MCF 10A (cell line): ENCODE results near the gene MT1A. TPM values are rescaled to one million over a fixed set of nuclear protein-coding genes. Genes with fewer than 3 reads are reported as not detected.

Experiments
- BruUV-seq: library from RNA; stranded (reverse); fragments of 400-500 nt; replicated peaks from 2 replicates; lab custom pipeline; 2021; lab: Mats Ljungman, UMichigan
- CTCF ChIA-PET: fragments of 300-600 bp; sonication (Branson Sonifier 250); formaldehyde crosslinking; extraction: SDS; loops from one replicate; lab custom pipeline; 2021; ENCODE audit warnings: antibody characterized with exemption, inconsistent platforms; lab: Yijun Ruan, JAX
- POLR2A ChIA-PET: fragments of 300-600, 350-650 bp; sonication (Branson Sonifier 250); formaldehyde crosslinking; extraction: SDS; loops from one replicate; lab custom pipeline; 2020; ENCODE audit warnings: antibody characterized with exemption, inconsistent platforms; lab: Yijun Ruan, JAX
- DNase-seq: peaks from one replicate; pipeline ENCODE4 v3.0.0-alpha.2; 2018; ENCODE audit not compliant: unreplicated experiment
- H3K27ac Mint-ChIP-seq: one replicate; pipeline ENCODE4 v1.8.0; 2022; ENCODE audit warnings: mild to moderate bottlenecking, low read depth, mixed read lengths; ENCODE audit not compliant: unreplicated experiment
- H3K27me3 Mint-ChIP-seq: one replicate; pipeline ENCODE4 v1.8.0; 2022; ENCODE audit warnings: mixed read lengths; ENCODE audit not compliant: insufficient read depth, unreplicated experiment
- H3K36me3 Mint-ChIP-seq: one replicate; pipeline ENCODE4 v1.8.0; 2022; ENCODE audit warnings: mild to moderate bottlenecking, moderate library complexity, mixed read lengths; ENCODE audit not compliant: insufficient read depth, unreplicated experiment
- H3K4me1 Mint-ChIP-seq: one replicate; pipeline ENCODE4 v1.8.0; 2022; ENCODE audit warnings: mixed read lengths; ENCODE audit not compliant: insufficient read depth, unreplicated experiment
- H3K4me3 Mint-ChIP-seq: one replicate; pipeline ENCODE4 v1.8.0; 2022; ENCODE audit warnings: mild to moderate bottlenecking, moderate library complexity, mixed read lengths; ENCODE audit not compliant: unreplicated experiment
- H3K9me3 Mint-ChIP-seq: one replicate; pipeline ENCODE4 v1.8.0; 2022; ENCODE audit warnings: mixed read lengths; ENCODE audit not compliant: unreplicated experiment
- CTCF ChIP-seq: fragments of 200-600 bp; IDR thresholded peaks from one replicate; pipeline ENCODE4 v1.8.0; 2022; ENCODE audit warnings: antibody characterized with exemption, mild to moderate bottlenecking; ENCODE audit not compliant: unreplicated experiment
- intact Hi-C: fragments of 100-400 bp; cut with micrococcal nuclease; formaldehyde crosslinking; loops from 2 replicates; pipeline ENCODE4 v1.14.1; 2022
- total RNA-seq: library from RNA; stranded (reverse); gene quantifications from 2 replicates; pipeline ENCODE4 v1.2.3, GENCODE V29; 2022

MT1A gene
- total RNA-seq, 1 experiment from 2014 or later, result not detected

- no TSS peak for BruUV-seq
- POLR2A ChIA-PET, result interaction anchor here (0.7 to 14.3 kb wide), 34 partner anchors 9 to 1128 kb away, joined by 3 to 793 read pairs (median 6); partner anchors contain the start of genes BBS2, MT1E, MT1F and MT2A
Measured at GRCh38 chr16:56681939-56682702, 43.7 kb downstream of the MT1A start, which contains the start of gene MT1X. Gene MT1X (plus strand): TSS chr16:56682470. CDS start chr16:56682541, 71 bp downstream.

GRCh38 chr16:56682703-56683397 is 44.4 kb downstream of the MT1A start:
- CTCF ChIA-PET, result interaction anchor here (0.6 to 2.1 kb wide), 7 partner anchors 15 to 106 kb away, joined by 3 to 12 read pairs (median 4); no protein-coding TSS in a partner anchor
- Mint-ChIP-seq H3K4me1 (peaks cover 26% of the 10 kb centered on the region), H3K36me3 (peaks cover 21% of the 10 kb centered on the region), H3K4me3 (peak overlapping the region; percentile 70), H3K27me3 (no peaks in the 10 kb centered on the region), H3K27ac (no peak overlapping the region), H3K9me3 (no peaks in the 10 kb centered on the region)
- TSS peak; percentile 89 for BruUV-seq
- TF ChIP-seq CTCF, result no peak
- POLR2A ChIA-PET, result interaction anchor here (0.5 to 14.3 kb wide), 40 partner anchors 10 to 1127 kb away, joined by 3 to 793 read pairs (median 5); partner anchors contain the start of genes BBS2, MT1B, MT1E and MT1F
- intact Hi-C loops, result no loop called here
- DNase-seq, result no peak

More at GRCh38 chr16:56681939-56682702, 43.7 kb downstream of the MT1A start, which contains the start of gene MT1X:
- H3K27ac Mint-ChIP-seq, result peak within 1 kb of the TSS; percentile 67
- H3K4me3 Mint-ChIP-seq, result peak within 1 kb of the TSS; percentile 70
- intact Hi-C loops, result no loop called here
- TF ChIP-seq CTCF, result no peak
- CTCF ChIA-PET, result interaction anchor here (0.6 to 2.1 kb wide), 7 partner anchors 16 to 537 kb away, joined by 3 to 12 read pairs (median 3); no protein-coding TSS in a partner anchor
- no peaks in the 10 kb centered on the region for H3K27me3 Mint-ChIP-seq
- no peaks in the 10 kb centered on the region for H3K9me3 Mint-ChIP-seq
- peak; percentile 95 for DNase-seq
- H3K36me3 Mint-ChIP-seq, result peaks cover 21% of the 10 kb centered on the region
- peaks cover 26% of the 10 kb centered on the region for H3K4me1 Mint-ChIP-seq

GRCh38 chr16:56683424-56684172 is 45.1 kb downstream of the MT1A start:
- intact Hi-C loops, result no loop called here
- no TSS peak for BruUV-seq

More at GRCh38 chr16:56683424-56684172, 45.1 kb downstream of the MT1A start:
- Mint-ChIP-seq H3K27me3 (no peaks in the 10 kb centered on the region), H3K27ac (peak overlapping the region; percentile 0), H3K4me3 (peak overlapping the region; percentile 70), H3K36me3 (peaks cover 21% of the 10 kb centered on the region), H3K4me1 (peaks cover 26% of the 10 kb centered on the region), H3K9me3 (no peaks in the 10 kb centered on the region)
- no peak for TF ChIP-seq CTCF
- POLR2A ChIA-PET, result interaction anchor here (0.5 to 14.3 kb wide), 34 partner anchors 9 to 529 kb away, joined by 3 to 793 read pairs (median 6); partner anchors contain the start of genes BBS2, MT1B, MT1E and MT1F
- CTCF ChIA-PET, result interaction anchor here (0.8 to 2.1 kb wide), 5 partner anchors 17 to 107 kb away, joined by 4 to 12 read pairs (median 7); no protein-coding TSS in a partner anchor
- DNase-seq, result no peak
